Neural cell (in vitro differentiated cells): ENCODE results near the gene RAB7B.

Experiments
- EZH2 ChIP-seq: fragments of 200-600, 300-800 bp; shearing (Covaris generic), sonication (generic); IDR thresholded peaks from 2 replicates; pipeline ENCODE4 v1.6.1; 2014; ENCODE audit warnings: antibody characterized with exemption, low read length, borderline replicate concordance, mild to moderate bottlenecking; ENCODE audit not compliant: insufficient read depth, poor library complexity, severe bottlenecking
- RAD21 ChIP-seq: fragments of 450-650 bp; conservative IDR thresholded peaks from 2 replicates; pipeline ENCODE4 v1.6.1; 2014; ENCODE audit warnings: antibody characterized with exemption, mild to moderate bottlenecking, moderate library complexity
- SMC3 ChIP-seq: fragments of 450-650 bp; conservative IDR thresholded peaks from 2 replicates; pipeline ENCODE4 v1.6.1; 2014; ENCODE audit warnings: antibody characterized with exemption, mild to moderate bottlenecking, moderate library complexity; ENCODE audit not compliant: poor library complexity
- TF ChIP-seq, protein P1 (sequence below): fragments of 450-650 bp; IDR thresholded peaks from 2 replicates; pipeline ENCODE4 v1.5.1; 2014; ENCODE audit warnings: antibody characterized with exemption, mild to moderate bottlenecking, moderate library complexity; ENCODE audit not compliant: poor library complexity, severe bottlenecking

DNA sequence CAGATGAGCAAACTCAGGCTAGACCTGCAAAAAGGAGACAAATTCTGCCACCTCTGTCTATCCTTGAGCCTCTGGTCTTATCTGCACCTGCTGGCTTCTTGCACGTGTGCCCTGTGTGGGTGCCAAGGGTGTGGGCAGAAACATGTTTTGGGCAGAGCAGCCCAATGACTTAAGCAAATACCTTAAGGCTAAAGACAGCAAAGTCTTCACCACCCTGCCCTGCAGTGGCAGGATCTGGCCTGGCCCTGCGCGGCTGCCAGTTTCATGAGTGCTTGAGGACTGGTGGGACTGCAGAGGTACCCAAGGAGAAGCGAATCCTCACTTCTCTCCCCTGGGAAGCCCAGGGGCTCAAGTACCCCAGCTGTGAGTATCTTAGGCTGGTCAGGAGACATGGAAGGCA, 56.2 kb downstream of the RAB7B start:
- TF ChIP-seq, protein P1, sequence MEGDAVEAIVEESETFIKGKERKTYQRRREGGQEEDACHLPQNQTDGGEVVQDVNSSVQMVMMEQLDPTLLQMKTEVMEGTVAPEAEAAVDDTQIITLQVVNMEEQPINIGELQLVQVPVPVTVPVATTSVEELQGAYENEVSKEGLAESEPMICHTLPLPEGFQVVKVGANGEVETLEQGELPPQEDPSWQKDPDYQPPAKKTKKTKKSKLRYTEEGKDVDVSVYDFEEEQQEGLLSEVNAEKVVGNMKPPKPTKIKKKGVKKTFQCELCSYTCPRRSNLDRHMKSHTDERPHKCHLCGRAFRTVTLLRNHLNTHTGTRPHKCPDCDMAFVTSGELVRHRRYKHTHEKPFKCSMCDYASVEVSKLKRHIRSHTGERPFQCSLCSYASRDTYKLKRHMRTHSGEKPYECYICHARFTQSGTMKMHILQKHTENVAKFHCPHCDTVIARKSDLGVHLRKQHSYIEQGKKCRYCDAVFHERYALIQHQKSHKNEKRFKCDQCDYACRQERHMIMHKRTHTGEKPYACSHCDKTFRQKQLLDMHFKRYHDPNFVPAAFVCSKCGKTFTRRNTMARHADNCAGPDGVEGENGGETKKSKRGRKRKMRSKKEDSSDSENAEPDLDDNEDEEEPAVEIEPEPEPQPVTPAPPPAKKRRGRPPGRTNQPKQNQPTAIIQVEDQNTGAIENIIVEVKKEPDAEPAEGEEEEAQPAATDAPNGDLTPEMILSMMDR, result no peak
- TF ChIP-seq RAD21, result no peak
- no peak for TF ChIP-seq SMC3
- no peak for TF ChIP-seq EZH2
